HepG2 (cell line): ENCODE data around the gene KCNJ14. TPM values are rescaled to one million over a fixed set of nuclear protein-coding genes. Genes with fewer than 3 reads are reported as not detected.

Source experiments
- ADNP ChIP-seq: sonication (generic); formaldehyde crosslinking; IDR thresholded peaks from 2 replicates; pipeline ENCODE4 v1.4.0; 2020; ENCODE audit warnings: missing genetic modification reagents
- CHCHD3 ChIP-seq: sonication (generic); formaldehyde crosslinking; IDR thresholded peaks from 2 replicates; pipeline ENCODE4 v1.8.0; 2022; ENCODE audit warnings: mild to moderate bottlenecking, missing genetic modification reagents, moderate library complexity
- CREB3 ChIP-seq: sonication (generic); formaldehyde crosslinking; IDR thresholded peaks from 2 replicates; pipeline ENCODE4 v1.5.0; 2020; ENCODE audit warnings: missing genetic modification reagents
- DMAP1 ChIP-seq: IDR thresholded peaks from 2 replicates; pipeline ENCODE4 v1.6.1; 2016
- IRF9 ChIP-seq: sonication (generic); formaldehyde crosslinking; IDR thresholded peaks from 2 replicates; pipeline ENCODE4 v1.8.0; 2022; ENCODE audit warnings: missing genetic modification reagents, mild to moderate bottlenecking, borderline replicate concordance
- KMT2B ChIP-seq: IDR thresholded peaks from 2 replicates; pipeline ENCODE4 v1.6.1; 2016; ENCODE audit warnings: missing genetic modification reagents, missing compliant biosample characterization
- MXI1 ChIP-seq: IDR thresholded peaks from 3 replicates; pipeline ENCODE4 v1.6.1; 2012; ENCODE audit warnings: low read depth, low read length, inconsistent platforms, borderline replicate concordance
- NCOA5 ChIP-seq: sonication (generic); formaldehyde crosslinking; IDR thresholded peaks from 2 replicates; pipeline ENCODE4 v1.4.0; 2020; ENCODE audit warnings: missing genetic modification reagents
- TBL1XR1 ChIP-seq: fragments of 150-350 bp; IDR thresholded peaks from 2 replicates; pipeline ENCODE4 v1.6.1; 2014; ENCODE audit warnings: borderline replicate concordance, low read length; ENCODE audit not compliant: partially characterized antibody
- TOE1 ChIP-seq: sonication (generic); formaldehyde crosslinking; IDR thresholded peaks from 2 replicates; pipeline ENCODE4 v1.4.0; 2020; ENCODE audit warnings: mild to moderate bottlenecking, missing genetic modification reagents
- ZNF121 ChIP-seq: sonication (generic); formaldehyde crosslinking; IDR thresholded peaks from 2 replicates; pipeline ENCODE4 v1.5.0; 2020; ENCODE audit warnings: mild to moderate bottlenecking, missing genetic modification reagents
- ZNF275 ChIP-seq: sonication (generic); formaldehyde crosslinking; IDR thresholded peaks from 2 replicates; pipeline ENCODE4 v1.8.0; 2022; ENCODE audit warnings: missing genetic modification reagents, mild to moderate bottlenecking, inconsistent platforms, borderline replicate concordance
- ZNF276 ChIP-seq: sonication (generic); formaldehyde crosslinking; IDR thresholded peaks from 2 replicates; pipeline ENCODE4 v1.4.0; 2020; ENCODE audit warnings: mild to moderate bottlenecking, low read depth, missing genetic modification reagents
- ZNF280B ChIP-seq: sonication (generic); formaldehyde crosslinking; IDR thresholded peaks from 2 replicates; pipeline ENCODE4 v1.5.0; 2020; ENCODE audit warnings: missing genetic modification reagents, mild to moderate bottlenecking, borderline replicate concordance
- ZNF530 ChIP-seq: sonication (generic); formaldehyde crosslinking; IDR thresholded peaks from 2 replicates; pipeline ENCODE4 v1.5.0; 2020; ENCODE audit warnings: low read depth, mild to moderate bottlenecking, missing genetic modification reagents
- ZNF646 ChIP-seq: sonication (generic); formaldehyde crosslinking; IDR thresholded peaks from 2 replicates; pipeline ENCODE4 v1.9.0; 2021; ENCODE audit warnings: mild to moderate bottlenecking, missing genetic modification reagents
- polyA plus RNA-seq, 8 experiments: library from polyadenylated mRNA; depleted of rRNA in 3 of 8; stranded (reverse) in 7 of 8; unstranded in 1 of 8; fragments of >200 nt; fragmentation: Illumina TruSeq in 4 of 8; extraction: Trizol in 4 of 8; gene quantifications; 2 replicates each; pipeline versions ENCODE4 v1.2.1 to v1.2.3, GENCODE V29; 2011 to 2016; ENCODE audit warnings: low read depth in 4 of 8, missing spikeins in 1 of 8, mixed read lengths in 1 of 8; ENCODE audit not compliant: insufficient read depth in 1 of 8
- total RNA-seq, 5 experiments: library from RNA; depleted of rRNA; stranded (reverse); fragments of >200 nt; fragmentation: Illumina TruSeq; extraction: Trizol; gene quantifications; 2 replicates each; pipeline ENCODE4 v1.2.3, GENCODE V29; 2016; ENCODE audit warnings: low read depth in 1 of 5

KCNJ14 gene
- total and polyA plus RNA-seq, 2 of the 13 experiments (the other 11 are each of a cell fraction or from before 2014, with no cell fraction given) = 0.20 to 0.51 TPM

- TF ChIP-seq ZNF121 = no peak
- TF ChIP-seq TOE1 (CRISPR knock-in tag) = no peak
- no peak for TF ChIP-seq ZNF275 (CRISPR knock-in tag)
- TF ChIP-seq ZNF530 (CRISPR knock-in tag) = no peak
- TF ChIP-seq CHCHD3 (CRISPR knock-in tag) = no peak
- TF ChIP-seq KMT2B (CRISPR knock-in tag) = no peak
- no peak for TF ChIP-seq ZNF646 (CRISPR knock-in tag)
- TF ChIP-seq ZNF280B = no peak
- TF ChIP-seq NCOA5 = no peak
- TF ChIP-seq MXI1 = no peak
- TF ChIP-seq TBL1XR1 = no peak
- peak; percentile 59; the same call in 1 of the 2 replicates for TF ChIP-seq CREB3
- peak; percentile 62; the same call in 1 of the 2 replicates for TF ChIP-seq DMAP1 (CRISPR knock-in tag)
- TF ChIP-seq IRF9 (CRISPR knock-in tag) = no peak
- TF ChIP-seq ADNP (CRISPR knock-in tag) = no peak
- TF ChIP-seq ZNF276 (CRISPR knock-in tag) = no peak
Observed at GRCh38 chr19:48469289-48469881, 14.0 kb downstream of the KCNJ14 start, which contains the start of gene CYTH2 (continued).
